Measurements from ENCODE around the gene FXN.

Gene FXN

GRCh38 chr9:69071059-69071458, 35.5 kb downstream of the FXN start:
- Histone ChIP-seq H3K4me3 (ENCODE audit: low read length) (no peak overlapping the region), H3K79me2 (ENCODE audit: low read length) (no peaks in the 10 kb centered on the region), H2AFZ (ENCODE audit: low read depth, low read length) (no peak overlapping the region), H3K9me3 (ENCODE audit: insufficient read depth, low read length) (no peaks in the 10 kb centered on the region), H3K4me2 (ENCODE audit: low read length) (no peak overlapping the region), H3K9ac (ENCODE audit: low read length) (no peak overlapping the region), H3K27ac (ENCODE audit: low read length) (no peak overlapping the region), H3K36me3 (replicated peaks; ENCODE audit: low read depth, low read length) (peaks cover 5% of the 10 kb centered on the region), H4K20me1 (ENCODE audit: insufficient read depth, low read length) (no peaks in the 10 kb centered on the region), H3K4me1 (ENCODE audit: low read length) (no peaks in the 10 kb centered on the region), H3K27me3 (ENCODE audit: low read depth, low read length) (no peaks in the 10 kb centered on the region)
- TF ChIP-seq, protein P1, sequence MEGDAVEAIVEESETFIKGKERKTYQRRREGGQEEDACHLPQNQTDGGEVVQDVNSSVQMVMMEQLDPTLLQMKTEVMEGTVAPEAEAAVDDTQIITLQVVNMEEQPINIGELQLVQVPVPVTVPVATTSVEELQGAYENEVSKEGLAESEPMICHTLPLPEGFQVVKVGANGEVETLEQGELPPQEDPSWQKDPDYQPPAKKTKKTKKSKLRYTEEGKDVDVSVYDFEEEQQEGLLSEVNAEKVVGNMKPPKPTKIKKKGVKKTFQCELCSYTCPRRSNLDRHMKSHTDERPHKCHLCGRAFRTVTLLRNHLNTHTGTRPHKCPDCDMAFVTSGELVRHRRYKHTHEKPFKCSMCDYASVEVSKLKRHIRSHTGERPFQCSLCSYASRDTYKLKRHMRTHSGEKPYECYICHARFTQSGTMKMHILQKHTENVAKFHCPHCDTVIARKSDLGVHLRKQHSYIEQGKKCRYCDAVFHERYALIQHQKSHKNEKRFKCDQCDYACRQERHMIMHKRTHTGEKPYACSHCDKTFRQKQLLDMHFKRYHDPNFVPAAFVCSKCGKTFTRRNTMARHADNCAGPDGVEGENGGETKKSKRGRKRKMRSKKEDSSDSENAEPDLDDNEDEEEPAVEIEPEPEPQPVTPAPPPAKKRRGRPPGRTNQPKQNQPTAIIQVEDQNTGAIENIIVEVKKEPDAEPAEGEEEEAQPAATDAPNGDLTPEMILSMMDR (IDR thresholded peaks at IDR 0.05; ENCODE audit: low read depth, low read length), result no peak

GRCh38 chr9:69073103-69073502, 37.6 kb downstream of the FXN start:
- no peak overlapping the region for H3K4me2 ChIP-seq (ENCODE audit: low read length)
- no peaks in the 10 kb centered on the region for H3K9me3 ChIP-seq (ENCODE audit: insufficient read depth, low read length)
- no peak overlapping the region for H2AFZ ChIP-seq (ENCODE audit: low read depth, low read length)
- H3K36me3 ChIP-seq (replicated peaks; ENCODE audit: low read depth, low read length), result peaks cover 5% of the 10 kb centered on the region
- H3K27ac ChIP-seq (ENCODE audit: low read length), result no peak overlapping the region
- H3K4me1 ChIP-seq (ENCODE audit: low read length), result no peaks in the 10 kb centered on the region
- no peaks in the 10 kb centered on the region for H3K79me2 ChIP-seq (ENCODE audit: low read length)
- H3K4me3 ChIP-seq (ENCODE audit: low read length), result no peak overlapping the region
- no peaks in the 10 kb centered on the region for H4K20me1 ChIP-seq (ENCODE audit: insufficient read depth, low read length)
- H3K9ac ChIP-seq (ENCODE audit: low read length), result no peak overlapping the region
- TF ChIP-seq, protein P1 (IDR thresholded peaks at IDR 0.05; ENCODE audit: low read depth, low read length), result no peak
- TF ChIP-seq EZH2phosphoT487 (IDR thresholded peaks at IDR 0.05; ENCODE audit: low read depth), result no peak
- no peaks in the 10 kb centered on the region for H3K27me3 ChIP-seq (ENCODE audit: low read depth, low read length)

GRCh38 chr9:69074801-69075200, 39.2 kb downstream of the FXN start:
- Histone ChIP-seq H3K4me1 (ENCODE audit: low read length) (no peaks in the 10 kb centered on the region), H2AFZ (ENCODE audit: low read depth, low read length) (no peak overlapping the region), H3K9ac (ENCODE audit: low read length) (no peak overlapping the region), H3K4me3 (ENCODE audit: low read length) (no peak overlapping the region), H3K27ac (ENCODE audit: low read length) (no peak overlapping the region), H3K4me2 (ENCODE audit: low read length) (no peak overlapping the region), H3K36me3 (replicated peaks; ENCODE audit: low read depth, low read length) (peaks cover 3% of the 10 kb centered on the region), H3K27me3 (ENCODE audit: low read depth, low read length) (no peaks in the 10 kb centered on the region), H3K9me3 (ENCODE audit: insufficient read depth, low read length) (no peaks in the 10 kb centered on the region), H3K79me2 (ENCODE audit: low read length) (no peaks in the 10 kb centered on the region), H4K20me1 (ENCODE audit: insufficient read depth, low read length) (no peaks in the 10 kb centered on the region)
- TF ChIP-seq EZH2phosphoT487 (IDR thresholded peaks at IDR 0.05; ENCODE audit: low read depth), result no peak
- TF ChIP-seq, protein P1 (IDR thresholded peaks at IDR 0.05; ENCODE audit: low read depth, low read length), result no peak

DNA sequence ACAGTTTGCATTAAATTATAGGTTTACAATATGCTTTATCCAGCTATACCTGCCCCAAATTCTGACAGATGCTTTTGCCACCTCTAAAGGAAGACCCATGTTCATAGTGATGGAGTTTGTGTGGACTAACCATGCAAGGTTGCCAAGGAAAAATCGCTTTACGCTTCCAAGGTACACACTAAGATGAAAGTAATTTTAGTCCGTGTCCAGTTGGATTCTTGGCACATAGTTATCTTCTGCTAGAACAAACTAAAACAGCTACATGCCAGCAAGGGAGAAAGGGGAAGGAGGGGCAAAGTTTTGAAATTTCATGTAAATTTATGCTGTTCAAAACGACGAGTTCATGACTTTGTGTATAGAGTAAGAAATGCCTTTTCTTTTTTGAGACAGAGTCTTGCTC, 41.0 kb downstream of the FXN start:
- Histone ChIP-seq H3K4me1 (ENCODE audit: low read length) (no peaks in the 10 kb centered on the region), H3K27me3 (ENCODE audit: low read depth, low read length) (no peaks in the 10 kb centered on the region), H3K9ac (ENCODE audit: low read length) (no peak overlapping the region), H3K36me3 (replicated peaks; ENCODE audit: low read depth, low read length) (peaks cover 3% of the 10 kb centered on the region), H3K27ac (ENCODE audit: low read length) (no peak overlapping the region), H3K4me3 (ENCODE audit: low read length) (no peak overlapping the region), H3K79me2 (ENCODE audit: low read length) (no peaks in the 10 kb centered on the region), H3K4me2 (ENCODE audit: low read length) (no peak overlapping the region), H3K9me3 (ENCODE audit: insufficient read depth, low read length) (no peaks in the 10 kb centered on the region), H2AFZ (ENCODE audit: low read depth, low read length) (no peak overlapping the region), H4K20me1 (ENCODE audit: insufficient read depth, low read length) (no peaks in the 10 kb centered on the region)
- TF ChIP-seq, protein P1 (IDR thresholded peaks at IDR 0.05; ENCODE audit: low read depth, low read length), result no peak
- no peak for TF ChIP-seq EZH2phosphoT487 (IDR thresholded peaks at IDR 0.05; ENCODE audit: low read depth)
